Myocyte (in vitro differentiated cells): ENCODE data around the gene PSD. TPM values are rescaled to one million over a fixed set of nuclear protein-coding genes. Genes with fewer than 3 reads are reported as not detected.

Source experiments
- DNase-seq: peaks from one replicate; pipeline ENCODE4 v3.0.0-alpha.2; 2012; ENCODE audit warnings: low read depth
- microRNA counts: library from miRNA; unstranded; fragments of <30 nt; microRNA quantifications from one replicate; lab custom pipeline; 2016
- microRNA-seq: library from miRNA; unstranded; fragments of <30 nt; microRNA quantifications from one replicate; pipeline ENCODE4, GENCODE V29; 2016
- total RNA-seq: library from RNA; depleted of rRNA; stranded (reverse); fragments of >200 nt; gene quantifications from 2 replicates; pipeline ENCODE4 v1.2.3, GENCODE V29; 2014

Gene PSD
- total RNA-seq, 1 donor from 2014 or later = 0.32 TPM

GRCh38 chr10:102393411-102394078 is 25.0 kb downstream of the PSD start:
- no peak for DNase-seq

GRCh38 chr10:102392306-102392705 is 26.3 kb downstream of the PSD start:
- no peak for DNase-seq

GRCh38 chr10:102389894-102390293 is 28.7 kb downstream of the PSD start:
- no peak for DNase-seq

GRCh38 chr10:102384606-102385429 is 33.8 kb downstream of the PSD start:
- DNase-seq = no peak

GRCh38 chr10:102384053-102384452 is 34.5 kb downstream of the PSD start:
- DNase-seq = no peak

GRCh38 chr10:102382871-102383270 is 35.7 kb downstream of the PSD start:
- no peak for DNase-seq

GRCh38 chr10:102381983-102382382 is 36.6 kb downstream of the PSD start:
- DNase-seq = no peak

- no peak for DNase-seq
Observed at GRCh38 chr10:102379383-102379782, 39.2 kb downstream of the PSD start.

GRCh38 chr10:102376901-102377300 is 41.7 kb downstream of the PSD start:
- DNase-seq = no peak

GRCh38 chr10:102375867-102376266 is 42.7 kb downstream of the PSD start:
- DNase-seq = peak; percentile 36

GRCh38 chr10:102375250-102375649 is 43.3 kb downstream of the PSD start:
- DNase-seq = no peak

- no peak for DNase-seq
Observed at GRCh38 chr10:102371295-102371694, 47.3 kb downstream of the PSD start.

- DNase-seq = no peak
Observed at GRCh38 chr10:102368077-102368476, 50.5 kb downstream of the PSD start.

GRCh38 chr10:102367441-102367840 is 51.1 kb downstream of the PSD start:
- no peak for DNase-seq

GRCh38 chr10:102358712-102359382 is 59.7 kb downstream of the PSD start:
- no peak for DNase-seq

- no peak for DNase-seq
Observed at GRCh38 chr10:102354451-102354850, 64.1 kb downstream of the PSD start.

MicroRNAs within 50 kb of the gene (microRNA counts, 767-probe panel; counts per million panel counts)
- microRNA hsa-miR-146b-3p (lab: Ali Mortazavi, UCI) (not detected), microRNA hsa-miR-146b-5p (lab: Ali Mortazavi, UCI) (not detected)

Small RNA genes within 50 kb of the gene (microRNA-seq; reads per million reads assigned to microRNA genes)
- 38.3 reads per million, percentile 44 among the genes with 10 or more reads in this experiment for gene MIR146B

Other genes with a start within 250 kb of the PSD start
- gene ELOVL3, start 192.5 kb downstream of the PSD start, total RNA-seq = 5.0 and 5.6 TPM in 2 replicates
- 11.6 and 18.1 TPM in 2 replicates for gene PITX3, start 177.3 kb downstream of the PSD start, total RNA-seq
- 62.8 and 63.6 TPM in 2 replicates for gene GBF1, start 173.3 kb downstream of the PSD start, total RNA-seq
- 43.6 and 45.0 TPM in 2 replicates for gene NFKB2, start 23.1 kb downstream of the PSD start, total RNA-seq
- 17.3 and 22.4 TPM in 2 replicates for gene FBXL15, start 2.1 kb upstream of the PSD start, total RNA-seq
- 73.3 and 93.3 TPM in 2 replicates for gene CUEDC2, start 13.8 kb upstream of the PSD start, total RNA-seq
- gene C10orf95, start 32.8 kb upstream of the PSD start, total RNA-seq = not detected in 2 replicates
- gene ACTR1A, start 83.9 kb upstream of the PSD start, total RNA-seq = 180 and 206 TPM in 2 replicates
- 3.1 and 4.0 TPM in 2 replicates for gene SUFU, start 85.2 kb upstream of the PSD start, total RNA-seq
- 230 and 274 TPM in 2 replicates for gene TRIM8, start 225.7 kb upstream of the PSD start, total RNA-seq